DND-41 (cell line): ENCODE data around the gene MORN1.

Source experiments
- EZH2 ChIP-seq: IDR thresholded peaks from 3 replicates; pipeline ENCODE4 v1.6.1; 2012; ENCODE audit warnings: borderline replicate concordance, low read depth, mild to moderate bottlenecking, moderate library complexity, low read length, inconsistent platforms; ENCODE audit not compliant: severe bottlenecking
- TF ChIP-seq, protein P1 (sequence below): IDR thresholded peaks from 2 replicates; pipeline ENCODE4 v1.5.1; 2012; ENCODE audit warnings: borderline replicate concordance, low read length, moderate library complexity, mild to moderate bottlenecking; ENCODE audit not compliant: poor library complexity, severe bottlenecking; ENCODE audit errors: extremely low read depth

DNA sequence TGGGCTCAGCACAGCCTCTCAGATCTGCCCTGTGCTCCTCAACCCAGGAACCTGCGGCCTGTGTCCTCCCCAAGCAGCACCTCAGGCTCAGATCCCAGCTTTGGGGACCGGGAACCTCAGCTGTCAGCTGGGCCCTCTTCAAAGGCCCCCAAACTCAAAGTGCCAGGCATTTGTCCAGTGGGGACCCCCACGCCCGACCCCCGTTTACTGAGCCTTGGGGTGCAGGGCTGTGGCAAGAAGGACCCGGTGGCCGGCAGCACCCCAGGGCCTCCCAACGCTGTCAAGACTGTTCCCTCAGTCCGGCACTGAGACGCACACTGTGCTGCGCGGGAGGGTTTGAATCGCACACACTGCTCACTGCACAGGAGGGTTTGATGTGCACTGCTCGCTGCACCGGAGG lies 35.0 kb downstream of the MORN1 start:
- TF ChIP-seq, protein P1, sequence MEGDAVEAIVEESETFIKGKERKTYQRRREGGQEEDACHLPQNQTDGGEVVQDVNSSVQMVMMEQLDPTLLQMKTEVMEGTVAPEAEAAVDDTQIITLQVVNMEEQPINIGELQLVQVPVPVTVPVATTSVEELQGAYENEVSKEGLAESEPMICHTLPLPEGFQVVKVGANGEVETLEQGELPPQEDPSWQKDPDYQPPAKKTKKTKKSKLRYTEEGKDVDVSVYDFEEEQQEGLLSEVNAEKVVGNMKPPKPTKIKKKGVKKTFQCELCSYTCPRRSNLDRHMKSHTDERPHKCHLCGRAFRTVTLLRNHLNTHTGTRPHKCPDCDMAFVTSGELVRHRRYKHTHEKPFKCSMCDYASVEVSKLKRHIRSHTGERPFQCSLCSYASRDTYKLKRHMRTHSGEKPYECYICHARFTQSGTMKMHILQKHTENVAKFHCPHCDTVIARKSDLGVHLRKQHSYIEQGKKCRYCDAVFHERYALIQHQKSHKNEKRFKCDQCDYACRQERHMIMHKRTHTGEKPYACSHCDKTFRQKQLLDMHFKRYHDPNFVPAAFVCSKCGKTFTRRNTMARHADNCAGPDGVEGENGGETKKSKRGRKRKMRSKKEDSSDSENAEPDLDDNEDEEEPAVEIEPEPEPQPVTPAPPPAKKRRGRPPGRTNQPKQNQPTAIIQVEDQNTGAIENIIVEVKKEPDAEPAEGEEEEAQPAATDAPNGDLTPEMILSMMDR = no peak
- no peak for TF ChIP-seq EZH2
